GM18505 (cell line): ENCODE data around the gene NOB1.
"Not testable (repeated sequence)": the region's sequence is repeated elsewhere in the genome, so short reads cannot be mapped to it uniquely, and the experiment has no call there.

ENCODE experiments used
- ATAC-seq: cut with Tn5 transposase; IDR thresholded peaks from one replicate; pipeline ENCODE4 v1.9.1; 2021; ENCODE audit not compliant: unreplicated experiment
- POLR2A ChIP-seq: IDR thresholded peaks from 4 replicates; pipeline ENCODE4 v1.6.1; 2011; ENCODE audit warnings: borderline replicate concordance; ENCODE audit not compliant: insufficient read depth, insufficient read length; ENCODE audit errors: extremely low read depth

The NOB1 gene

DNA sequence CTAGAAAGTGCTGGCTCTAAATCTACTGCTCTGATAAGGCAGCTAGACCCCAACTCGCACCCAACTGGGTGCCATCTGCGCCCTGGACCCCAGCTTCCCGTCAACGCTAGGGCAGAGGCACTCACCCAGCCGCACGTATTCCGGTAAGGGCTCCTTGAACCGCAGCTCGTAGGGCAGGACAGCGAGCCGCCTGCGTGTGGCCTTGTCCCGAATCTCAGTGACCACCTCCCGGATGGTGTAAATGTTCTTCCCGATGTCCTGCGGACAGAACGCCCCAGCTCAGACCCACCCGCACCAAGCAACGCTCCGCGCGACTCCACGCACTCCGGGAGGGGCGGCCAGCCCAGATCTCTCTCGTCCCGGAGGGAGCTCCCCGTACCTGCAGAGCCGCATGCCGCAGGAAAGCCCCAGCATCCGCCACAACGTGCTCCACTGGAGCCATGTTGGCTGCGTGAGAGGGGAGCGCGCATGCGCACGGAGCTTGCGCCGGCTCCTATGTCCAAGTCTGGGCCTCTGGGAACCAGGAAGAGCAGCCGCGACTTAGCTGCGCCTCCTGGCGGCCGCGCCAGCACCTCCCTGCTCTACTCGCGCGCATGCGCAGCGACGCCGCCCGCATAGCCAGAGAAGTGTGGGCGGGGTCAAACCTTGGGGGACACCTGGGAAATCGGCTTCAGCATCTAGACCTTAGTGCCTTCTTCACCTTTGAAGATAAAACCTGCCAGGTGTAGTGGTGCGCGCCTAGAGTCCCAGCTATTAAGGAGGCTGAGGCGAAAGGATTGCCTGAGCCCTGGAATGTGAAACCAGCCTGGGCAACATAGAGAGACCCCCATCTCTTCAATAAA lies at the start of gene NOB1:
Gene NOB1, minus strand, starts transcription at position 458 of the 842 bp plus-strand sequence. Its CDS starts 16 bp downstream, at position 442.
- ATAC-seq = peak; percentile 91
- peak; percentile 97 for TF ChIP-seq POLR2A

DNA sequence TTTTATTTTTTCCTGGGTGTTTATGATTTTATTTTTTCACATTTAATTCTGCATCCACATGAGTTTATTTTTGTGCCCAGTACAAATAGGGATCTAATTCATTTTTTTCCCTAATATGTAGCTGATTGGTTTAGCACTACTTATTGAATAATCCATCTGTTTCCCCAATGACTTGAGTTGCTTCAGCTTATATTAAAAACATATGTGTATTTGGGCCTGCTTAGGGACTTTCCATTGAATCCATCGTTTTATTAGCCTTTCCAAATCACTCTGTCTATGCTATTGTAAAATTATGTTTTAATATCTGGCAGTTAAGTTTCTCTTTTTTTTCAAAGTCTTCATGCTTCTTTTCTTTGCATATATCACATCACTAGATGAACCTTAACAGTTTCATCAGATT lies 49.6 kb upstream of the NOB1 start:
- no peak for ATAC-seq

DNA sequence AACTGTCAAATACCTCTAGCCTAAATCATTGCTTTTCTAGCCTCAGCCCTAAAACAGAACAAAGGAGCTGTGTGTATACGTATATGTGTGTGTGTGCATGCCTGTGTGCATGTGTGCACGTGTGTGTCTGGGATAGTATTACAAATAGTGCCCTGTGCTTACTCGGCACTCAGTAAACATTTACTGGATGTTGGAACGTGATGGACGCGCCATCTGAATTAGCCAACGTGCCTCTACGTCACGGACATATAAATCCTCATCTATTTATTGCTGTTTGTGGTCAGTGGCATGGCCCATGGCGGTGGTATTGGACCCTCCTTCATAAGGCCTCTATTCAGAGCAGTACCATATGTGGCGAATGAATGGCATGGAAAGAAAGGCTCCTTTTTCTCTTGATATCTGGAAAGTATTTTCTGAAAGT lies 44.9 kb upstream of the NOB1 start:
- no peak for TF ChIP-seq POLR2A
- ATAC-seq = no peak

More for the DNA sequence above, 49.6 kb upstream of the NOB1 start:
- no peak for TF ChIP-seq POLR2A

DNA sequence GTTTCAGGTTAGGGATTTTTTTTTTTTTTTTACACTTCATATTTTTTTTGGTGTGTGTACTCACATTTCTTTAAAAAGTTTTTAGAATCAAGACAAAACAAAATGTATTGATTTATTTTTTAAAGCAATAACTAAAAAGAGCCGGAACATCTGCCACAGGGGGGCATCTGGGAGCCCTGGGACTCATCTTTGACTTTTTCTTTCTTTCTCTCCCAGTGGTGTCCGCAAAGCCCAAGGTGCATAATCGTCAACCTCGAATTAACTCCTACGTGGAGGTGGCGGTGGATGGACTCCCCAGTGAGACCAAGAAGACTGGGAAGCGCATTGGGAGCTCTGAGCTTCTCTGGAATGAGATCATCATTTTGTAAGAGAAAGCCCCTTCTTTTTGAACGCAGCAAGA lies 43.7 kb upstream of the NOB1 start:
- ATAC-seq = no peak
- no peak for TF ChIP-seq POLR2A

DNA sequence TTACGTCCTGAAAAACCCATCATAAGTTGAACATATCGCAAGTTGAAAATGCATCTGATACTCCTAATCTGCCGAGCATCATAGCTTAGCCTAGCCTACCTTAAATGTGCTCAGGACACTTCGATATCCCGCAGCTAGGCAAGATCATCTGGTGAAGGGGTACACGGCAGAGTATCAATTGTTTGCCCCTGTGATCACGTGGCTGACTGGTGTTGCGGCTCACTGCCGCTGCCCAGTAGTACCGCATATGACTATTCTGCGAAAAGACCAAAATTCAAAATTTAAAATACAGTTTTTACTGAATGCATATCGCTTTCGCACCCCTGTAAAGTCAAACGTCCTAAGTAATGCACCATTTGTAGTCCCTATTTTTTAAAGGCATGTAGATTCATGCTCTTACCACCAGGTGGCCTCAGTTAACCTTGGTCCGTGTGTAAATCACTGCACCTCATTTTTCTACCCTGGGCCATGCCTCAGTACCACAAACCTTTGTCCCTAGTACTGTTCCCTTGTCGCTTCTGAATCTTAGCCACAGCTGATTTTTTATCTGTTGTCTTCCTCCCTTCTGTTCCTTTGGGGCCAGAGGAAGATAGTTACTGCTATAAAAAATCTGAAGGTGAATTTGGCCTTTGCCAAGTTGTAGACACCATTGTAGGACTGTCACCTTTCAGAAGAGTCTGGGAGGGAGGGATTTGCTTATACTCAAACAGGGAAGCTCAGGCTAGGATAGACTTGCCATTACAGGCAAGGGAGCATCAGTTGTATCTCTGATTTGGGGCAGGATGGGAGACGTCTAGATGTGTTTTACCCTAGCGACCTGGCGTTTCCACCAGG lies 41.8 kb upstream of the NOB1 start:
- TF ChIP-seq POLR2A = no peak
- no peak for ATAC-seq

DNA sequence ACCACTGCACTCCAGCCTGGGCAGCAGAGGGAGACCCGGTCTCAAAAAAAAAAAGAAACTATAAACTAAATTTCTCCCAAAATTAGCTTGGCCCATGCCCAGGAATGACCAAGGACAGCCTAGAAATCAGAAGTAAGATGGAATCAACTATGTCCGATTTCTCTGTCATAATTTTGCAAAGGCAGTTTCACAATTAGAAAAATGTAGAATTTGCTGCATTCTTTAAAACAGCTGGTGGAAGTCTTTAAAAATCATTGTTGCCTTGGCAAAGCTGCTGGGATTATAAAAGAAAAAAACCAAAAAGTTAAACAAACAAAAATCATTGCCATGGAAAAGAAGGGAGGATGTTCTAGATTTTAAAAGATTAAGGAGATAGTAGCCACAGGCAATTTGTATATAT lies 39.8 kb upstream of the NOB1 start:
- no peak for ATAC-seq
- no peak for TF ChIP-seq POLR2A

DNA sequence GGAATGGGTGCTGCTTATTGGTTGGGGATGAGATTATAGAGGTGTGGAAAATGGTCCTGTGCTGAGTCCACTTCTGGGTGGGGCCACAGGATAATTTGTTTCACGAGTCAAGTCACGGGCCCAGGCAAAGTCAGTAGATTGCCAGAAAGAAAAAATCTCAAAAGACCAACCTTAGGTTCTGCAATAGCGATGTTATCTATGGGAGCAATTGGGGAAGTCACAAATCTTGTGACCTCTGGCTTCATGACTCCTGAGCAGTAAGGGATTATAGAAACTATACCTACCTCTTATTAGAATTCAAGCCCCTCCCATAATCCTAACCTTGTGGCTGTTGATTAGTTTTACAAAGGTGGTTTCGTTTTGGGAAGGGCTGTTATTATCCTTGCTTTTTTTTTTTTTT lies 38.8 kb upstream of the NOB1 start:
- no peak for ATAC-seq
- TF ChIP-seq POLR2A = no peak

DNA sequence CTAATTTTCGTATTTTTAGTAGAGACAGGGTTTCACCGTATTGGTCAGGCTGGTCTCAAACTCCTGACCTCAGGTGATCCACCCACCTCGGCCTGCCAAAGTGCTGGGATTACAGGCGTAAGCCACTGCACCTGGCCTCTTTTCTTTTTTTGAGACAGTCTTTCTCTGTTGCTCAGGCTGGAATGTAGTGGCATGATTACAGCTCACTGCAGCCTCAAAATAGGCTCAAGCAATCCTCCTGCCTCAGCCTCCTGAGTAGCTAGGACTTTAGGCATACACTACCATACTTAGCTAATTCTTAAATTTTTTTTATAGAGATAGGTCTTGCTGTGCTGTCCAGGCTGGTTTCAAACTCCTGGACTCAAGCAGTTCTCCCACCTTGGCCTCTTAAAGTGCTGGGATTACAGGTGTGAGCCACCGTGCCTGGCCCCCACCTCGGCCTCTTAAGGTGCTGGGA lies 36.7 kb upstream of the NOB1 start:
- not testable (repeated sequence) for ATAC-seq

DNA sequence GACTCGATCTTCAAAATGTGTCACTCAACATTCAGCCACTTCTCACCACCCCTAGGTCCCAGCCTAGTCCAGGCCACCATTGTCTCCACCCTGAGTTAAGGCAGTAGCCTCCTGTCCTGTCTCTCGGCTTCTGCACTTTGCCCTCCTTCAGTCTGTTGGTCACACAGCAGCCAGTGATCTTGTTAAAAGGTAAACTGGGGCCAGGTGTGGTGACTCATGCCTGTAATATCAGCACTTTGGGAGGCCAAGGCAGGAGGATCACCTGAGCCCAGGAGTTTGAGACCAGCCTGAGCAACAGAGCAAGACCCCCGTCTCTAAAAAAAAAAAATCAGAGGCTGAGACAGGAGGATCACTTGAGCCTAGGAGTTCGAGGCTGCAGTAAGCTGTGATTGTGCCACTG lies 33.2 kb upstream of the NOB1 start:
- ATAC-seq = no peak
- no peak for TF ChIP-seq POLR2A

DNA sequence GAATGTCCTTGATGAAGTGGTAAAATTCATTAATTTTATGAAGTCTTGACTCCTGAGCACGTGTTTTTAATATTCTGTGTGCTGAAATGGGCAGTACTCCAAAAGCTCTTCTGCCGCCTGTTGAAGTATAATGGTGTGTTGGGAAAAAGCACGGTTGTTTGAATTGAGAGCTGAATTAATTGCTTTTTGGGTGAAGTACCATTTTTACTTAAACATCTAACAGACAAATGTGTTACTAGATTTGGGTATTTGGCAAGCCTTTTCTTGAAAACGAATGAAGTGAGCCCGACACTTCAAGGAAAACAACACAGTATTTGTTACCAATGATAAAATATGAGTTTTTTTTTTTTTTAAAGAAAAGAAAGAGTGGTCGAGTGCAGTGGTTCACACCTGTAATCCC lies 29.9 kb upstream of the NOB1 start:
- no peak for ATAC-seq
- TF ChIP-seq POLR2A = no peak

DNA sequence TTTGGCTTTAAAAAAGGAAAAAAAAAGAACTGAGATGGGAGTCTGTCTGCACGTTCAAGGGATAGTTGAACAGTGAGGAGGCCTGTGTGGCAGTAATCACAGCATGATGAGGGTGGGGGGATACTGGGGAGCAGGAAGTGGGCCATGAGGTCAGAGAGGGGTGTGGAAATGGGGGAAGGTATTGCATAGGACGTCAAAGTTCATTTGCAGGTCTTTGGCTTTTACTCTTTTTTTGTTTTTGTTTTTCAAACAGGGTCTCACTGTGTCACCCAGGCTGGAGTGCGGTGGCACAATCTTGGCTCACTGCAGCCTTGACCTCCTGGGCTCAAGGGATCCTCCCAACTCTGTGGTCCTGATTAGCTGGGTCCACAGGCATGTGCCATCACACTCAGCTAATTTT lies 26.4 kb upstream of the NOB1 start:
- no peak for ATAC-seq
- no peak for TF ChIP-seq POLR2A

DNA sequence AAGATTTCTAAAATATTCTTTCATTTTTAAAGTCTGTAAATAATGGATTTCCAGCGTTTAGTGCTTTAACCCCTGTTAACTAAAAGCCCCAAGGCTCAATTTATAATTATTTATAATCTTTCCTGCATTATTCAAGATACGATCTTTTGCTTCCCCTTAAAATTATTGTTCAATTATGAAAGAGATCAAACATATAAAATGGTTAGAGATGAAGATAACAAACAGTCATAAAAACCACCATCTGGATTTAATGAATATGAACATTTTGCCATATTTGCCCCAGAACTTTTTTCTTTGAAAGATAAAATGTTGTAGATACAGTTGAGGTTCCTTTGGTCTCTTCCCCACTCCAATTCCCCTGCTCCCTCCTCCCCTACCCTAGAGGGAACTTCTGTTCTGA lies 25.0 kb upstream of the NOB1 start:
- no peak for TF ChIP-seq POLR2A
- no peak for ATAC-seq

DNA sequence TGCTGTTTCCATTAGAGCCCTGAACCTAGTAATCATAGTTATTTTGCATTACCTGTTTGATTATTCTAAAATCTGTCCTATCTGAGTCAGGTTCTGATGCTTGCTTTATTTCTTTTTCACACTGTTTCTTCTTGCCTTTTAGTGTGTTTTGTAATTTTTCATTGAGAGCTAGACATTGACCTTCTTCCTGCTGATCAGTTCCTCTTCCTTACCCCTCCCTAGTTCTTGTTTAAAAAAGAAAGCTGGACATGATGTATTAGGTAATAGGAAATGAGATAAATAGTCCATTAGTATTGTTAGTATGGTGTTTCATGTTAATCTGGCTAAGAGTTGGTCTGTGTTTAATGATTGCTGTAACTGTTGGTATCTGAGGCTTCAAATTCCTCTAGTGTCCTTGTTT lies 20.8 kb upstream of the NOB1 start:
- ATAC-seq = no peak
- TF ChIP-seq POLR2A = no peak
